ENCODE data around the gene NEUROG3. TPM values are rescaled to one million over a fixed set of nuclear protein-coding genes. Genes with fewer than 3 reads are reported as not detected.

NEUROG3 gene
- total RNA-seq, 3 donors from 2014 or later: not detected

GRCh38 chr10:69554611-69555010, 18.6 kb downstream of the NEUROG3 start:
- Histone ChIP-seq H3K9me3 (peaks cover 6 to 17% of the 10 kb centered on the region in 2 donors), H3K27ac (no peak overlapping the region), H3K36me3 (no peaks in the 10 kb centered on the region), H3K4me3 (no peak overlapping the region), H3K27me3 (peaks cover 0 to 13% of the 10 kb centered on the region in 2 donors), H3K4me1 (no peaks in the 10 kb centered on the region)
- no peak for DNase-seq (ENCODE audit: low spot score in 2 of 2)
- TF ChIP-seq POLR2AphosphoS5 (IDR thresholded peaks at IDR 0.05): no peak
- no peak for TF ChIP-seq CTCF (IDR thresholded peaks at IDR 0.05)
- no peak for TF ChIP-seq POLR2A (IDR thresholded peaks at IDR 0.05)
- intact Hi-C loops (cut with DNase I; ENCODE audit: low total_unique reads): no loop called here

- H3K27me3 ChIP-seq: peaks cover 0 to 13% of the 10 kb centered on the region in 2 donors
- H3K36me3 ChIP-seq: no peaks in the 10 kb centered on the region
- no peak for DNase-seq (ENCODE audit: low spot score in 2 of 2)
- no peak for TF ChIP-seq POLR2AphosphoS5 (IDR thresholded peaks at IDR 0.05)
- TF ChIP-seq CTCF (IDR thresholded peaks at IDR 0.05): no peak
- no peak for TF ChIP-seq POLR2A (IDR thresholded peaks at IDR 0.05)
- peaks cover 6 to 30% of the 10 kb centered on the region in 2 donors for H3K9me3 ChIP-seq
- no peak overlapping the region for H3K4me3 ChIP-seq
- intact Hi-C loops (cut with DNase I; ENCODE audit: low total_unique reads): no loop called here
- no peak overlapping the region for H3K27ac ChIP-seq
- no peaks in the 10 kb centered on the region for H3K4me1 ChIP-seq
Observed at GRCh38 chr10:69553328-69553727, 19.9 kb downstream of the NEUROG3 start.

GRCh38 chr10:69552268-69552667, 21.0 kb downstream of the NEUROG3 start:
- no peaks in the 10 kb centered on the region for H3K4me1 ChIP-seq
- no peak overlapping the region for H3K27ac ChIP-seq
- H3K4me3 ChIP-seq: no peak overlapping the region
- intact Hi-C loops (cut with DNase I; ENCODE audit: low total_unique reads): no loop called here
- no peaks in the 10 kb centered on the region for H3K36me3 ChIP-seq
- no peak for TF ChIP-seq POLR2AphosphoS5 (IDR thresholded peaks at IDR 0.05)
- TF ChIP-seq POLR2A (IDR thresholded peaks at IDR 0.05): no peak
- no peak for TF ChIP-seq CTCF (IDR thresholded peaks at IDR 0.05)
- H3K27me3 ChIP-seq: peaks cover 0 to 13% of the 10 kb centered on the region in 2 donors
- H3K9me3 ChIP-seq: peaks cover 6 to 32% of the 10 kb centered on the region in 2 donors
- DNase-seq (ENCODE audit: low spot score in 2 of 2): no peak

GRCh38 chr10:69549959-69550358, 23.3 kb downstream of the NEUROG3 start:
- peaks cover 6 to 32% of the 10 kb centered on the region in 2 donors for H3K9me3 ChIP-seq
- no peak overlapping the region for H3K4me3 ChIP-seq
- intact Hi-C loops (cut with DNase I; ENCODE audit: low total_unique reads): loop anchor here (5.0 kb wide), 1 partner anchor 253 kb away; no protein-coding TSS in a partner anchor
- no peaks in the 10 kb centered on the region for H3K36me3 ChIP-seq
- H3K27me3 ChIP-seq: peaks cover 0 to 13% of the 10 kb centered on the region in 2 donors
- H3K4me1 ChIP-seq: no peaks in the 10 kb centered on the region
- TF ChIP-seq CTCF (IDR thresholded peaks at IDR 0.05): no peak
- no peak for TF ChIP-seq POLR2A (IDR thresholded peaks at IDR 0.05)
- no peak for TF ChIP-seq POLR2AphosphoS5 (IDR thresholded peaks at IDR 0.05)
- DNase-seq (ENCODE audit: low spot score in 2 of 2): no peak
- no peak overlapping the region for H3K27ac ChIP-seq

GRCh38 chr10:69541463-69541862, 31.8 kb downstream of the NEUROG3 start:
- H3K4me3 ChIP-seq: no peak overlapping the region
- H3K27ac ChIP-seq: no peak overlapping the region
- DNase-seq (ENCODE audit: low spot score in 2 of 2): no peak
- peaks cover 0 to 12% of the 10 kb centered on the region in 2 donors for H3K9me3 ChIP-seq
- intact Hi-C loops (cut with DNase I; ENCODE audit: low total_unique reads): no loop called here
- TF ChIP-seq CTCF (IDR thresholded peaks at IDR 0.05): no peak
- TF ChIP-seq POLR2A (IDR thresholded peaks at IDR 0.05): no peak
- no peak for TF ChIP-seq POLR2AphosphoS5 (IDR thresholded peaks at IDR 0.05)
- H3K4me1 ChIP-seq: no peaks in the 10 kb centered on the region
- H3K27me3 ChIP-seq: no peaks in the 10 kb centered on the region
- H3K36me3 ChIP-seq: no peaks in the 10 kb centered on the region
